GM21723 (cell line): ENCODE results near the gene KRT6B.
"Not testable (repeated sequence)": the region's sequence is repeated elsewhere in the genome, so short reads cannot be mapped to it uniquely, and the experiment has no call there.

Source experiments
- ATAC-seq: cut with Tn5 transposase; IDR thresholded peaks from one replicate; pipeline ENCODE4 v1.9.1; 2021; ENCODE audit warnings: mild to moderate bottlenecking, moderate library complexity; ENCODE audit not compliant: unreplicated experiment

The KRT6B gene

DNA sequence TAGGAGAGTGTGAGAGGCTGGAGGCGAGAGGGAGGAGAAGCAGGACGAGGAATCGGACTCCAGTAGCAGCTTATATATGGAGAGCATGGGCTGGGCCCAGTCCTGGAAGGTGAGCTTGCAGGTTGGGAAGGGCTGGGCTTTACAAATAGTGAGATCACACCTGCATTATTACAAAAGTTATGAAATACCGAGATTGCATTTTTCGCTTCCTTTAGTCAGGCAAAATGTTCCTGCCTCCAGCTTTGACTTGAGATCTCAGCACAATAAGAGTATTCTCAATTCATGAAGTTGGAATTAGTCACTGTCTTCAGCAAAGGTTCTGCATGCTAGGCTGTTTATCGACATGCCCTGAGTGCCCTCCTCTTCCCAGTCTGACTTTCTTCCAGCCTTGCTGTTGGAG, at the start of gene KRT6B:
TSS of gene KRT6B (minus strand) at position 46 of the 400 bp plus-strand sequence. CDS start 68 bp downstream, outside the sequence.
- ATAC-seq = no peak

- ATAC-seq = no peak
Measured at GRCh38 chr12:52501490-52501889, 49.5 kb upstream of the KRT6B start.

GRCh38 chr12:52500574-52500973, 48.6 kb upstream of the KRT6B start:
- ATAC-seq = not testable (repeated sequence)

DNA sequence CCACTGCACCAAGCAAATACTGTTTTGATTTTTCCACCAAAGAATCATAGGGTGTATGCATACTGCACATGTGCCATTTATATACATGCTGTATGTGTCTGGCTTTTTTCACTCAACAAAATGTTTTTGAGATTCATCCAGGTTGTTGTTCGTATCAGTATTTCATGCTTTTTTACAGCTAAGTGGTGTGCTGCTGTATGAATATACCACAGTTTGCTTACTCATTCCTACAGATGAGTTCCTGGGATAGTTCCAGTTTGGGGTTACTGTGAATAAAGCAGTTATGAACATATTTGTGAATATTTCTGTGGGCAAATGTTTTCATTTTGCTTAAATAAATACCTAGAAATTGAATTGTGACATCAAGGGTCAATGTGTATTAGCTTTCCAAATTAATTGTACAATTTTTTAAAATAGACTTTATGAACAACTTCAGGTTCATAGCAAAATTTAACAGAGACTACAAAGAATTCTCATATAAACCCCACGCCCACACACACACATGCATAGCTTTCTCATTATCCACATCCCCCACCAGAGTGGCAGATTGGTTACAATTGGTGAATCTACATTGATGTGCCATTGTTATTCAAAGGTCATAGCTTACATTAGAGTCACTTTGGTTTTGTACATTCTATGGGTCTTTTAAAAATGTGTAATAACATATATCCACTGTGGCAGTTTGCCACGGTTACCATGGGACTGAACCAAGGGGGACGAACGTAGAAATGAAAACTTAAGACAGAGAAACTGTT, 48.0 kb upstream of the KRT6B start:
- ATAC-seq = no peak

GRCh38 chr12:52498946-52499345, 47.0 kb upstream of the KRT6B start:
- ATAC-seq = no peak

GRCh38 chr12:52497975-52498374, 46.0 kb upstream of the KRT6B start:
- ATAC-seq = no peak

DNA sequence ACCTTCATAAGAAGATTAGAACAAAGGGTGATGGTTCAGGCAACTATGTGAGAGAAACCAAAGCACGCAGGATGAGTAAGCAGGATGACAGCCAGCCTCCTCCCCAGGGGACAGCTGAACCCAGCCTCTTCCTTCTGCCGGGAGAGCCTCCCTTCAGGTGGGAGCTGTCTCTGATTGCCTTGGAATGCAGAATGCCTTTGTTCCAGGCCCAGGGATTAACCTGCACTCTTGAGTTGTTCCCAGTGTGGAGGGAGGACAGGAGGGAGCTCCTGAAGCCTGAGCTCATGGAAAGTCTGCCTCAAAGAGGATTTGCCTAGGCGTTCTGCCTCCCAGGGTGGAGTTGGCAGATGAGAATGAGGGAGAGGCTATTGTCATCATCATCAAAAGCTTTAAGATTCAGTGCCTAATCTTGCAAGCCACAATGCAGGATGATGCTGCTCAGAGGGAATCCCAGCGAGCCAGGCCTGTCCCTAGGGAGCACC, 44.7 kb upstream of the KRT6B start:
- no peak for ATAC-seq

- ATAC-seq = no peak
Measured at GRCh38 chr12:52496054-52496453, 44.1 kb upstream of the KRT6B start.

- ATAC-seq = no peak
Measured at GRCh38 chr12:52495389-52495788, 43.4 kb upstream of the KRT6B start.

GRCh38 chr12:52494518-52494917, 42.6 kb upstream of the KRT6B start:
- ATAC-seq = no peak

- ATAC-seq = no peak
Measured at GRCh38 chr12:52494100-52494499, 42.2 kb upstream of the KRT6B start.

- no peak for ATAC-seq
Measured at GRCh38 chr12:52493172-52493571, 41.2 kb upstream of the KRT6B start, which contains the start of gene KRT6A. KRT6A (minus strand) TSS chr12:52493257; CDS start chr12:52493188, 69 bp downstream.

DNA sequence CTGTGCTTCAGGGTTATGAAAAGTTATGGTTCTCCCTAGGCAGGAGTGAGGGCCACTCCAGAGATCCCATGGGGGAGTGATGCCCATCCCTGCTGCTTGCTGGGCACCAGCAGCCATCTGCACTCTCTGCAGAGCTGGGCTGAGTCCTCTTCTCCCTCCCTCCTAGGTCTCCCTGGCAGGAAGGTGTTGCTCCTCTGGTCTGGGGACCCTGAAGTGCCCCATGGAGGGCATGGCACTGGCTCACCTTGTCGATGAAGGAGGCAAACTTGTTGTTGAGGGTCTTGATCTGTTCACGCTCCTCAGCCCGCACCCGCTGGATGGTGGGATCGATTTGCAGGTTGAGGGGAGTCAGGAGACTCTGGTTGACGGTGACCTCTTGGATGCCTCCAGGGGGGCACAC, 40.5 kb upstream of the KRT6B start:
- not testable (repeated sequence) for ATAC-seq

DNA sequence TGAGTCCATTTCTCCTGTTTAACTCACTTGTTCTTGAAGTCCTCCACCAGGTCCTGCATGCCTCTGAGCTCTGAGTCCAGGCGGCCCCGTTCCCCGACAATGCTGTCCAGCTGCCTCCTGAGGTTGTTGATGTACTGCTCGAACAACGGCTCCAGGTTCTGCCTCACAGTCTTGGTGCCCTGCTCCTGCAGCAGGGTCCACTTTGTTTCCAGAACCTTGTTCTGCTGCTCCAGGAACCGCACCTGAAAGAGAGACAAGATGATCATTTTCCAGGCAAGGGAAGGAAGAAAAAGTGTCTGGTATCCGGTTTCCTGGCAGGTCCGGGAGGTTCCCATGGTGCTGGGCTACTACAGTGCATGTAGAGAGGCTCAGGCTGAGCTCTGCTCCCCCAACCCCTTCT, 39.5 kb upstream of the KRT6B start:
- ATAC-seq = not testable (repeated sequence)

DNA sequence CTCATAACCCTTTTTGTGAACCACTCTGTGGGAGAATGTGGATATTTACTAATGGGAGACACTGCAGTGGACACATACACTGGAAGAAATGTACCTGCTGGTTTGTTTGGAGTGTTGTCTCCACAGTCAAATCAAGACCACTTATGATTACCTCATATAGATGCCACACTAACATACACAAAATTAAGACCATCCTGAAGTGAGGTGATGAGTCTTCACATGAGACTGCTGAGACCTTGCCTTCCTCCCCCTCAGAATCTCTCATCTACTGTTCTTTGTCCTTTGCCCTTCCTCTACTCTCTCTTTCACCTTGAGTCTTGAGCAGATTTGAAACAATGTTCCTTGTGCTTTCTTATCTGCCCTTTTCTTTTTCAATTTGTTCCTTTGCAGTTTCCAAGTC, 36.8 kb upstream of the KRT6B start:
- ATAC-seq = no peak

DNA sequence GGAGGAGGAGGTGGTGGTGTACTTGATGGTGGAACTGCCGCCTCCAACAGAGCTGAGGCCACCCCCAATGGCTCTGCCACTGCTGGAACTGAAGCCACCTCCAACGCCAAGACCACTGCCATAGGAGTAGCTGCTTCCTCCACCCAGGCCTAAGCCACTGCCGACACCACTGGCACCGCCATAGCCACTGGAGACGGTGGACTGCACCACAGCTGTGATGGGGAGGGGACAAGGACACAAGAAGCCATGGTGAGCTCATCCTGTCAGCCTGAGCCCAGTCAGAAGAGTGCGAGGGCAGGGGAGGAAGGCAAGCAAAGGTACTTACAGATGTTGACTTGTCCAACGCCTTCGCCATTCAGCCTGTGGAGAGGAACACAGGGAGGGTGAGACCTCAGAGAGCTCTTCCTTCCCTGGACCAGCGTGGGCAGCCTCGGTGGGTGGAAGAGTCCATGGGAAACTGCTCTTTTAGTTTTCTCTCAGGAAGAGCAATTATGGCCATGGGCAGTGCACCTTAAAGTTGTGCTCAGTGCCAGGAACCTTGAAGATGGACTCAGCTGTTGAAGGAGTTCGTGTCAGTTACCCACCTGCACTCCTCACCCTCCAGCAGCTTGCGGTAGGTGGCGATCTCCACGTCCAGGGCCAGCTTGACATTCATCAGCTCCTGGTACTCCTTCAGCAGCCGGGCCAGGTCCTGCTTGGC, 35.9 kb upstream of the KRT6B start:
- ATAC-seq = not testable (repeated sequence)

- ATAC-seq = no peak
Measured at GRCh38 chr12:52487211-52487610, 35.3 kb upstream of the KRT6B start.

DNA sequence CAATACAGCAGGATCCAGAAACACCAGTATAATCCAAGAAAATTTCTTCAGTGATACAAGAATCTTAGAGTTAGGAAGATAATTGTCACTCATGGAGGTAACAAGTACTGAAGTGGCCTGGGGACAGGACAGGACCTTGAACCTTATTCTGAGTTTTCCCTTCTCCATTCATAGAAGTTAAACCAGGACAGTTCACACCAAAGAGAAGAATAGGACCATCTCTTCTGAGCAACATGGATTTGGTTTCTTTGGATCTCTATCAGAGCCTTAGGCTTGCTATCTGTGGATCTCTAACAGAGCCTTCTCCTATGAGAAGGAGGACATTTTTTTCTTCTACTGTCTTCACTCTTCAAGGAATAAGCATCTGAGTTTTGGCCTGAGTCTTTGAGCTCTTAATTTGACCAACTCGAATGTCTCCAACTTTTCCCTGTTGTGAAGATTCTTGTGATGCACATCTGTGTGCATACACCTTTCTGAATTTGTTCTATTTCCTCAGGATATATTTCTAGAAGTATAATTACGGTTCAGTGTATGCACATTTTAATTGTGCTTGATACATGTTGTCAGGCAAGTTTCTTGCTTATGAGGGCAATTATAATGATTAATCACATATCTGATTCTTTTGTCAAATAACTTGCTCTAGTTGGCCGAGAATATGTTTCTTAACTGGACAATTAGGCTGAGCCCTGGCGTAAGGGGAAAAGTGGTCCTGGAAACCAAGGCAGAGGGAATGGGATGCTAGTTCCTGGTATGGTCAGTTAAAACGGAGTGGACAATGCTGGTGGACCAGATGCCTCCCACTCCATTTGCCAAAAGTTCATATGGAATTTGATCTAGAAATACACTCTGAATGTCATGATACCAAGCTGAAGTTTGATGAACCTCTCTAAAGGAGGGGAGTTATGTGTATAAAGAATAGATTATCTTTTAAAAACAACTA, 34.5 kb upstream of the KRT6B start:
- no peak for ATAC-seq

GRCh38 chr12:52480073-52480472, 28.1 kb upstream of the KRT6B start:
- ATAC-seq = no peak

DNA sequence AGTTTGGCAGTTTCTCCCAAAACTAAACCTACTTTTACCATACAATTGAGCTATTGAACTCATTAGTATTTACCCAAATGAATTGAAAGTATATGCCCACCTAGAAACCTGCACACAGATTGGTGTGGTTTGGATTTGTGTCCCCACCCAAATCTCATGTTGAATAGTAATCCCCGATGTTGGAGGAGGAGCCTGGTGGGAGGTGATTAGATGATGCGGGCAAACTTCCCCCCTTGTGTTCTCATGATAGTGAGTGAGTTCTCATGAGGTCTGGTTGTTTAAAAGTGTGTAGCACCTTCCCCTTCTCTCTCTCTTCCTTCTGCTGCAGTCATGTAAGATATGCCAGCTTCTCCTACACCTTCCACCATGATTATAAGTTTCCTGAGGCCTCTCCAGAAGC, 25.7 kb upstream of the KRT6B start:
- no peak for ATAC-seq

DNA sequence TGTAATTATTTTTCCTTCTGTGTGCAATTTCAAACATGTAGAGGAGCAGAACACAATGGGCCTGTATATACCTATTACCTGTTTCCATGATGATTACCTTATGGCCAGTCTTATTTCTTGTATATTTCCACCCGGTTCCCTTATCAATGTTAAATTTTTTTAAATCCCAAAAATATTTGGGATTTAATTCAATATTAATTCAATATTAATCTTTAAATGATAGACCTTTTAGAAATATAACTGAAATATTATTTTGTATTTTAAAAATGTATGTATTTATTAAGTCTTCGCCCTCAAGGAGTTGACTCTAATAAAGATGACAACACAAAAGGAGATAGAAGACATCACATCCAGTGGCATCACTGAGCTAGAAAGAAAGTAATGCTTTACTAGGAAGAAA, 22.3 kb upstream of the KRT6B start:
- no peak for ATAC-seq
